Measurements from ENCODE around the gene ANKS1A. TPM values are rescaled to one million over a fixed set of nuclear protein-coding genes. Genes with fewer than 3 reads are reported as not detected.

The ANKS1A gene
- total RNA-seq, 8 experiments from 2014 or later, result 19.7 to 46.3 (median 30.9) TPM

DNA sequence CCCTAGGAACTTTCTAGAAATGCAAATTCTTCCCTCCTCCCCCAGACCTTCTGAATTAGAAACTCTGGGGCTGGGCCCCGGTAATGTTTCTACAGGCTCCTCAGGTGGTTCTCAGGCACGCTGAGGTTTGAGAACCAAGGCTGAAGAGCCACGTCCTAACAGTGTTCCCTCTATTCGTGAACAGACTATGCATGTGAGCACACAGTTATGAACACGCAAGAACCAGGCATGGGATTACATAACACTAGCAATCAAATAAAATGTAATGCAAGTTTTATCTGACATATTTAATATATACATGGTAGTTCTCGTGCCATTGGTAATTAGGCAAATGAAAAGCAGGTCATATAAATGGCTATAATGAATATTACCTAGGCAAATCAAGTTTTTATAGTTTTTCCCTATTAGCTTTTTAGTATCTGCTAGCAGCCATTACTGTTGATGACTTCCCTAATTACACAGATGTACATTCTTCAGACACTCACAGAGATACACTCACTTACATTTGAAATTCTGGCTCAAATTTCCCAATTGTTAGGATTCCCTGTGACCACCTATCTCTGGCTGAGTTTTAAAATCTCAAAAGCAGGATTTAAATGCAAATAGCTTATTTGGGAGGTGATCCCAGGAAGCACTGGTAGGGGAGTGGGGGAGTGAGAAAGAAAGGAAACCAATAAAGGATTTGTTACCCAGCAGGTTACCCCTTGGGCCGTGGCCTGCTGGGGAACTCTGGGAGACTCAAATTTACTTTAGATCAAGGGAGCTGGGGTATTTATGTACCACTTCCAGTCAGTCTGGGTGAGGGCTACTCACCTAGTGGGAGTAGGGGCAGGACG is 148.0 kb downstream of the ANKS1A start:
- no peak overlapping the region for H3K27ac ChIP-seq
- peaks cover 9 to 15% of the 10 kb centered on the region in 2 donors for H3K4me1 ChIP-seq (replicated peaks in 1 of 2)
- ATAC-seq (replicated peaks in 6 of 8), result peak in 1 of 8 experiments; percentile 70
- in situ Hi-C loops (cut with MboI; ENCODE audit: low pct_unique_long_range_greater_than_20kb in 2 of 9, low sequenced_read_pairs in 9 of 9, unreplicated experiment in 9 of 9), result no loop called here
- 42 to 100% (median 66%) methylated on average over 1 to 7 of the region's 8 CpGs; no CpG with 5 or more reads in 1 of the 10 experiments for WGBS, 10 experiments
- no peak overlapping the region for H3K4me3 ChIP-seq

DNA sequence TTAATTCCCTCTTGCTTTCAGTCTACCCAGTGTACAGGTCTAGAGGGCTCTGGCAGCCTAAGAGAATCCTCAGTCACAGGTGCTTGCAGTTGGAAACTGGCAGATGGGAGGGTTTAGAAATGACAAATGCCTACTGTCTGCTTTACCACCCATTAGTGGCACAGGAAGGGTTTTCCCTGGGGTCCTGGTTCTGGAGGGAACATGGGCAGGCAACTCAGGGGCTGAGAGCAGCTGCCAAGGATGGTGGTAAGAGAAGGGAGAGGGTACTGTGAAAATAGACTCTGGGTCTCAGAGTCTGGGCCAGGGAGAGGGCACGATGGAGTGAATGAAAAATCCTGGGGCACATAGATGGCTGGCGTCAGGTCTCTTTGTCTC is 148.6 kb downstream of the ANKS1A start:
- ATAC-seq (replicated peaks in 6 of 8), result no peak
- H3K4me3 ChIP-seq, result no peak overlapping the region

DNA sequence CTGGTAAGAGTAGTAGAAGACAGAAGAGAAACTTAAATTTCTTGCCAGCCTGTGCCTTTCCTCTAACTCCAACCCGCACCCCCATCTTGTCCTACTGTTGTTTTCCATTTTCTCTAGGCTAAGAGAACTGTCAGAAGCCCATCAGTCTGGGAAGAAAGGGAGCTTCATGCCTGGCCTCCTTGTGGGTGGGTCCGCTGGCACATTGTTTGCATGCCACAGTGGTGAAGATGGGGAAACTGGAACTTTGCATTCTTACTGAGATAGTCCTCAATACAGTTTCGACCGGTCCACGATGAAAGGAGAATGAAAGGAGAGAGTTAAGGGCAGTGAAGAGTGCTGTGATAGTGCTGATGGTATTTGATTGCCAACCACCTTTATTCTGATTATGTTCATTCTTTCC is 149.0 kb downstream of the ANKS1A start:
- H3K4me1 ChIP-seq (replicated peaks in 1 of 2), result peaks cover 16 to 21% of the 10 kb centered on the region in 2 donors
- no peak overlapping the region for H3K4me3 ChIP-seq
- no peak overlapping the region for H3K27ac ChIP-seq
- WGBS, 10 experiments, result 43 to 100% (median 93%) methylated on average over 2 to 5 of the region's 5 CpGs; no CpG with 5 or more reads in 3 of the 10 experiments
- ATAC-seq (replicated peaks in 6 of 8), result peak in 2 of 8 experiments; percentile 8 to 23
- in situ Hi-C loops (cut with MboI; ENCODE audit: low pct_unique_long_range_greater_than_20kb in 2 of 9, low sequenced_read_pairs in 9 of 9, unreplicated experiment in 9 of 9), result no loop called here

More for the DNA sequence above, 148.6 kb downstream of the ANKS1A start:
- in situ Hi-C loops (cut with MboI; ENCODE audit: low pct_unique_long_range_greater_than_20kb in 2 of 9, low sequenced_read_pairs in 9 of 9, unreplicated experiment in 9 of 9), result no loop called here
- WGBS, 10 experiments, result 80 to 100% (median 80%) methylated on average over 1 to 2 of the region's 2 CpGs; no CpG with 5 or more reads in 5 of the 10 experiments
- Histone ChIP-seq H3K4me1 (replicated peaks in 1 of 2) (peaks cover 12 to 17% of the 10 kb centered on the region in 2 donors), H3K27ac (no peak overlapping the region)

DNA sequence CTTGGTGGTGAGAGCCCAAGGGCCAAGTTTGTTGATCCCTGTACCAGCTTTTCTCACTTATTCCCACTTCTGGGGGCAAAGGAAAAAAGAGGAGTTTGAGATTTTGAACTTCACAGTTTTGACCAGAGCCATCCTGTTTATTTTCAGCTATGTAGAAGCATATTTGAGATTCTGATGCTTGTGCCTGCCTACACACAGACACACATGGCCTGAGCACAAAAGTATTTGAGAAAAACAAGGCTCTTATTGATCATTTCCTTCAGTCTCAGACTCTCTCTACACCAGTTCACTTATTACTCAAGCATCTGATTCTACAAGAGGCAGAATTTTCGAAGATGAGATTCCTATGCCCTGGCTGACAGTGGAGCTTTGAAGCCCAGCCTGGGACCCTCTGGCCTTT is 151.3 kb downstream of the ANKS1A start:
- 60 to 100% (median 100%) methylated on average over 1 of the region's 1 CpG; no CpG with 5 or more reads in 7 of the 10 experiments for WGBS, 10 experiments
- in situ Hi-C loops (cut with MboI; ENCODE audit: low pct_unique_long_range_greater_than_20kb in 2 of 9, low sequenced_read_pairs in 9 of 9, unreplicated experiment in 9 of 9), result no loop called here
- H3K27ac ChIP-seq, result no peak overlapping the region
- H3K4me1 ChIP-seq (replicated peaks in 1 of 2), result peaks cover 36 to 41% of the 10 kb centered on the region in 2 donors
- no peak for ATAC-seq (replicated peaks in 6 of 8)
- H3K4me3 ChIP-seq, result no peak overlapping the region

DNA sequence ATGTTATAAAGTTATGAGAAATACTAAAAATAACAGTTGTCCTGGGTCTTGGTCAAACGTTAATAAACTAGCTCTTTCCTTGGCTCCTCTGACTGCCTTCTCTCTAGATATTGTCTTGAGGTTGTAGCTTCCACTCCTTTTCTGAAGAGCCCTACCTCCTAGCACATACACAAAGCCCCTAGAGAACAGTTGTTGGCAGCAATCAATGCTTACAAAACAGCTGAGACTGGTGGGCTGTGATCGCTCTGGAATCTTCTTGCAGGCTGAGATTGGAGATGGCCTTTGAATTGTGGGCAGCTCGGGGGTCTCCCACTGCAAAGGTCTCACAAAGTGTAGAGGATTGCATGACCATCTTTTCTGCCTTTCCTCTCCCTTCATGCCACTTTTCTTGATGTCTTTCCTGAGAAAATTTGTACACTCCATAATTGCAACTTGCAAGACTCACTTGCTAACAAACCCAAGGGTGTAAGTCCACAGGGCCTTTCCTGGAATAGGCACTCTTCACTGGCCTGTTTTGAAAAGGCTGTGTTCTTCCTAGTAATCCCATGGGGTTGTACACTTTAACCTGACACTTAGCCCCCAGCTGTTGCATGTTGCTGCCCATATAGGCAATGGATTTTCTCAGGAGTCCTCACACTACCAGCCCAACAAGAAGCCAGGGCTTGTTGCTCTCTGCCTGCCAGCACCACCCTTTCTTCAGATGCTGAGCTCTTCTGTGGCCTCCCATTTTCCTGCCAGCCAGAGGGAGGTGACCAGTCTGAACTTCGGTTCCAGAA is 152.2 kb downstream of the ANKS1A start:
- no peak overlapping the region for H3K4me3 ChIP-seq
- no peak for ATAC-seq (replicated peaks in 6 of 8)
- 40 to 95% (median 87%) methylated on average over 1 to 3 of the region's 4 CpGs; no CpG with 5 or more reads in 2 of the 10 experiments for WGBS, 10 experiments
- in situ Hi-C loops (cut with MboI; ENCODE audit: low pct_unique_long_range_greater_than_20kb in 2 of 9, low sequenced_read_pairs in 9 of 9, unreplicated experiment in 9 of 9), result no loop called here
- H3K27ac ChIP-seq, result no peak overlapping the region
- H3K4me1 ChIP-seq (replicated peaks in 1 of 2), result peaks cover 45 to 46% of the 10 kb centered on the region in 2 donors

DNA sequence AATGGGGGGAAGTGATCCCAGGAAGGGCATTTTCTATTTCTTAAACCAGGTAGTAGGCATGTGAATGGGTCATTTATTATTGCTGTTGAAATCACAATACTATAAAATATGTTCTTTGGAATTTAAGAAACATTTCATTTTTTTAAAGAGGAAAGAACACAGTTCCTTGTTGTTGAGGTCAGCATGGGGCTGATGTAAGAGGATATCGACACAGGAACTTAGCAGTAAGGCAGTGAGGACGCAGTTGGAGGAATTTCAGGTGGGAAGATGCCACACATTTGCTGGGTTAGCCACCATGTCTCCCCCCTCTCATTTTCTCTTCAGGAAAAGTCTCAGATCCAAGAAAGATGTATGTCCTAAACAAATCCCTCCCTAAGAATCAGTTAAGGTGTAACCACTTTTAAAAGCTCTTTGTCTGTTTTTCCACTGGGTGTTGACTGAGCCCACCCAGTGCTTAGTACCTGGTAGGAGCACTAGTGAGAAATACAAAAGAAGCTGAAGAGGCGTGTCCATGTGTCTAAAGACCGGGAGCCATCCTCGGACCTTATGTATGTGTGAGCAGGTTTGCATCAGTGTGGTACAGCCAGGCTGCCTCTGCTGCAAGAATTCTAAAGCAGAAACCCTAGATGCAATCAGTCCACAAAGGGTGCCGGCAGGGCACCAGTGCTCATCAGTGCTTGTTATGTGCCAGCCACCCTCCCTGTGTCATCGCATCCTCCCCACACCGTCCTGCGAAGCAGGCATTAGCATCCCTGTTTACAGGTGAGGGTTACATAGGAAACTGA is 153.2 kb downstream of the ANKS1A start:
- no peak for ATAC-seq (replicated peaks in 6 of 8)
- WGBS, 10 experiments, result 78 to 100% (median 96%) methylated on average over 1 to 4 of the region's 9 CpGs
- Histone ChIP-seq H3K4me1 (replicated peaks in 1 of 2) (peaks cover 50 to 54% of the 10 kb centered on the region in 2 donors), H3K4me3 (no peak overlapping the region), H3K27ac (no peak overlapping the region)
- in situ Hi-C loops (cut with MboI; ENCODE audit: low pct_unique_long_range_greater_than_20kb in 2 of 9, low sequenced_read_pairs in 9 of 9, unreplicated experiment in 9 of 9), result no loop called here

DNA sequence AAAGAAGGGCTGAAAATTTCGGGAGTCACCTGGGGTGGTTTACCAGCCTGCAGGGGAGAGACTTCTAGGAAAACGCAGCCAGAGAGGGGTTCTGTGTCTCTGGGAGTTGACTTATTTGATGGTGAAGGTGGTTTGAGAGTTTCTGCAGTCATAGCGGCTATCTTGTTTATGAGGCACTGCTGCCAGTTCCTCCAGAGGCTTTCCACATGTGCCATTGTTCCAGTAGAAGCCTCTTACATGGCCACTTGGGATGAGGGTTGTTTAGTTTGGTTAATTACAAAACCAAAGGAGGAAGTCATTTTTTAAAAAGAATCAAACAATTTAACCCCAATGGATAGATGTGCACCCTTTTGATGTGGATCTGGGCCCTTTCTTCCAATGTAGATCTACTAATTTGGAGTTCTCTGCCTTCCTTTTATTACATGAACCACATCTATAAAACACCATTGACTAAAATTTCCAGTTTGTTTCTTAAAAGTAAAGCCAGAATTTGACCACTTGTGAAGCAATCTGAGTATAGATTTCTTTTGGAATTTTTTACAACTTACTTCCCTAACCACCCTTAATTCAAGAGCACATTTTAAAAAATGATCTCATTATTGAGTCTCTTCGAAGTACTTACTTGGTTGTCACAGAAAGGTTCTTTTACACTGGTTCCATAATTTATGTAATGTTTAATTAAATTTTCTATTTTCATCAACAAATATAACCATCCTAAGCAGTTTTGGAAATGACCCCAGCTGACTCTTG is 154.5 kb downstream of the ANKS1A start:
- 64 to 100% (median 84%) methylated on average over 1 to 4 of the region's 4 CpGs; no CpG with 5 or more reads in 2 of the 10 experiments for WGBS, 10 experiments
- Histone ChIP-seq H3K27ac (no peak overlapping the region), H3K4me1 (replicated peaks in 1 of 2) (peaks cover 61 to 68% of the 10 kb centered on the region in 2 donors), H3K4me3 (no peak overlapping the region)
- no peak for ATAC-seq (replicated peaks in 6 of 8)
- in situ Hi-C loops (cut with MboI; ENCODE audit: low pct_unique_long_range_greater_than_20kb in 2 of 9, low sequenced_read_pairs in 9 of 9, unreplicated experiment in 9 of 9), result no loop called here

DNA sequence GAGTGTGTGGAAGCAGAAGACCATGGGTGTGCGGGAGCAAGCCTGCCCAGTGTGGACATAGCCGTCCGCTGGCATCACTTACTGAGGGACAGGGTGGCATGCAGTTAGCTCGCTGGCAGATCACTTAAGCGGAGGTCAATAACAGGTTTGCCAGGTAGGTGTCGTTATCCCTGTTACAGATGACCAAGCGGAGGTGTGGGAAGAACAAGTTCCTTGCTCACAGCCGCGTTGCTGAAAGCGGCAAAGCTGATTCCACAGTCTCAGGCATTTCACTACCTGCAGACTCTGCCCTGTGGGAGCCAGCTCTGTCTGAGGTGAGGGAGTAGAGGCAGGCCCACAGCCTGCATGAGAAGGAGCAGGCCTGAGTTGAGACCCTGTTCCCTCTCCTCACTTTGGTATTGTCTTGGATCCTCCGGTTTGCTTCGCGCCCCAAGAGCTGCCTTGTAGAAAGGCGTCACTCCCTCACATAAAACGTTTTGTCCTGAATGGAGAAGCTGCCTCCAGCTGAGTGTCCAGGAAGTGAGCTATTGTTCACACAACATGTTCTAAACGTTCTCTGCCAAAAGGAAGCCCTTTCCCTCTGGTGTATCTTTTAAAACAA is 155.2 kb downstream of the ANKS1A start:
- Histone ChIP-seq H3K4me1 (replicated peaks in 1 of 2) (peaks cover 68 to 74% of the 10 kb centered on the region in 2 donors), H3K4me3 (no peak overlapping the region), H3K27ac (peak overlapping the region; percentile 2 to 57)
- WGBS, 10 experiments, result 0 to 100% (median 59%) methylated on average over 1 to 16 of the region's 16 CpGs; no CpG with 5 or more reads in 1 of the 10 experiments
- in situ Hi-C loops (cut with MboI; ENCODE audit: low pct_unique_long_range_greater_than_20kb in 2 of 9, low sequenced_read_pairs in 9 of 9, unreplicated experiment in 9 of 9), result no loop called here
- peak in 2 of 8 experiments; percentile 5 for ATAC-seq (replicated peaks in 6 of 8)

DNA sequence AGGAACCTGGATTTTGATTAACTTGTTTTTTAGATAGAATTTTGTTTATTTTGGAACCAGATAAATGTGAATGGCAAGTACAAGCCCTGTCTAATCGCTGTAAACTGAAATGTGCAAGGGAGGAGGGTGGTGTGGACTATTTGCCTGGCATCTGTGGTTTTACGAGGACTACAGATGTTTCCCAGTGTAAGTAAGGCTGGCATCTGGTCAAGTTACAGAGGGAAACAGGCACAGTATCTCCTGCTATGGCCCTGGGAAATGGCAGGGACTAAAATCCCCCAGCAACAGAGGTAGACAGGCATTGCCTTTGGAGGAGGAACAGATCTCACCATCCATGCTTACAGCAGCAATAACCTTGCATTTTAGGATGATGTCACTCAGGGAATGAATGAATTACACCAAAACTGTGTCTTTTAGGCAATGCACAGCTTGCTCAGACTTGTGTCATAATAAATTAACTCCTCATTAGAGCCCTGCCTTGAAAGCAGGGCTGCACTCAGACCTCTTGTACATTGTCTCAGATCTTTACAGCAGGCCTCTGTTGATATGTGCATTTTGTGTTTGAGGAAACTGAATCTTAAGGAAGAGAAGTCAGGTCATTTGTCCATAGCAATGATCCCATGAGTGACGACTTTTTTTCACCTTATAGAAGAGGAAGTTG is 155.8 kb downstream of the ANKS1A start:
- peaks cover 75 to 81% of the 10 kb centered on the region in 2 donors for H3K4me1 ChIP-seq (replicated peaks in 1 of 2)
- ATAC-seq (replicated peaks in 6 of 8), result peak; percentile 10 to 47 (median 26)
- 4 to 83% (median 47%) methylated on average over 1 to 3 of the region's 3 CpGs; no CpG with 5 or more reads in 1 of the 10 experiments for WGBS, 10 experiments
- H3K27ac ChIP-seq, result peak overlapping the region; percentile 57 to 63
- no peak overlapping the region for H3K4me3 ChIP-seq
- in situ Hi-C loops (cut with MboI; ENCODE audit: low pct_unique_long_range_greater_than_20kb in 2 of 9, low sequenced_read_pairs in 9 of 9, unreplicated experiment in 9 of 9), result no loop called here

DNA sequence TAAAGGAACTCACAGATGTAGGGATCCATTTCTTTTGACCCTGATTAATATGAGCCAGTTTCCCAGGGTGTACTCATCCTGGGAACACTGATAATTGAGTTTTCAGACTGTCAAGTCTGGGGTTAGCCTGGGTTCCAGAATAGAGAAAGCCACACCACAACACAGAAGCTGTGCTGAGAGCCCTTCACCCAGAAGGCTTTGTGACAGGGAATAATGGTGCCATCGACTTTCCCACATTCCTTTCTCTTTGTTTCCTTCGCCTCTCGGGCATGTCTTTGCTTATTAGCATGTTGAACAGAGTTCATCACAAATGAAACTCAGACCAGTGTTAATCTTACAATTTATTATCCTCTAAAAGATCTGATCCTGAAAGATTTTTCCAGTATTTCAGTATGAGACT is 157.0 kb downstream of the ANKS1A start:
- in situ Hi-C loops (cut with MboI; ENCODE audit: low pct_unique_long_range_greater_than_20kb in 2 of 9, low sequenced_read_pairs in 9 of 9, unreplicated experiment in 9 of 9), result no loop called here
- Histone ChIP-seq H3K4me1 (replicated peaks in 1 of 2) (peaks cover 82 to 83% of the 10 kb centered on the region in 2 donors), H3K4me3 (no peak overlapping the region), H3K27ac (peak overlapping the region; percentile 57 to 63)
- WGBS, 10 experiments, result 0 to 77% (median 20%) methylated on average over 1 to 3 of the region's 3 CpGs; no CpG with 5 or more reads in 3 of the 10 experiments
- ATAC-seq (replicated peaks in 6 of 8), result peak in 3 of 8 experiments; percentile 9 to 15 (median 13)

DNA sequence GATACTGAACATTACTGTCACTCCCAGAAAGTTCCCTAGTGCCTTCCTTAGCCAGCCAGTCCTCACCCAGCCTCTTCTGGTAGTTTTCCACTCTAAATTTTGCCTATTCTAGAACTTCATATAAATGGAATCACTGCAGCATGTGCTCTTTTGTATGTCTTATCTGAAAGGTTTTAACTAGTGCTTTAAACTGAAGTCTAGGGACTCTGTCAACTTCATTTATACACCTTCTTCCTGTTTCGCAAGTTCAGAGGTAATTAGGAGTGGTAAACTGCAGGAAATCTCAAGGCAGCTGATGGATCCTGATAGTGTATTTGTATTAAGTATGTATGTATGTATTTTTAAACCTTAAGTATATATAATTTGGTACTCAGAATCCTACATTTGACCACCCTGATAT is 157.8 kb downstream of the ANKS1A start:
- H3K4me1 ChIP-seq (replicated peaks in 1 of 2), result peaks cover 81 to 82% of the 10 kb centered on the region in 2 donors

More for the DNA sequence above, 157.8 kb downstream of the ANKS1A start:
- no peak overlapping the region for H3K4me3 ChIP-seq
- in situ Hi-C loops (cut with MboI; ENCODE audit: low pct_unique_long_range_greater_than_20kb in 2 of 9, low sequenced_read_pairs in 9 of 9, unreplicated experiment in 9 of 9), result no loop called here
- ATAC-seq (replicated peaks in 6 of 8), result no peak
- WGBS, 10 experiments, result 88 to 100% (median 100%) methylated on average over 1 of the region's 1 CpG; no CpG with 5 or more reads in 5 of the 10 experiments
- no peak overlapping the region for H3K27ac ChIP-seq
